ENCODE measurements around the gene CPEB4. TPM values are rescaled to one million over a fixed set of nuclear protein-coding genes. Genes with fewer than 3 reads are reported as not detected.

The CPEB4 gene
- total RNA-seq, 1 donor, result 38.4 TPM

DNA sequence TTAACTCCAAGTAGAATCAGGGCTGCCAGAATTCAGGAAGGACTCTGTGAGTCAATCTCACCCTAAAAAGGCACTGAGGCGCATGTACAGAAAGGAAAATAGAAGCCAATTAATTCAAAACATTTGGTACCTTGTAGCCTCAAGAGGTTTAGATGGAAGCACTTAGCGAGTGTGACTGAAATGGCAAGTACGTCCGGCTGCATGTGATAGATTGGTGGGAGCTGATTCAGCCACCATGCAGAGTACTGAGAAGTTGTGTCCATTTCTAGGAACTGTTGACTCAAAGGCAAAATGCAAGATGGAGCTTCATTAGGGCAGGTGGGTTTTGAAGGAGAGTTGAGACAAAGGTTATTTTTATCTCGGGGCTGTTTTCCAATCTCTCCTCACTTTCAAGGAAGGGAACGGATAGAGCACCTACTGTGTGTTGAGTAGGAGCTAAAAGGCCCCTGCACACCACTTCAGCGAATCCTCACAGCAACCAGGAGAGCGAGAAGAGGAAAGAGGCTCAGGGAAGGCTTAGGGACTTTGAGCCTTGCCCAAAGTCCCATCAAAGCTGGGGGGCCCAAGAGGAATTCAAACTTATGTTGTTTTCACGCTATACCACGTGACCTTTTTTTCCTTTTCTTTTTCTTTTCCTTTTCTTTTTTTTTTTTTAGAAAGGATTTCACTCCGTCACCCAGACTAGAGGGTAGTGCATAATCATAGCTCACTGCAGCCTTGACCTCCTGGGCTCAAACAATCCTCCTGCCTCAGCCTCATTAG lies 34.6 kb upstream of the CPEB4 start:
- no peak for DNase-seq (ENCODE audit: low read depth)
- TF ChIP-seq CTCF (IDR thresholded peaks at IDR 0.05; ENCODE audit: insufficient read depth, low read depth, low read length), result no peak
- H3K4me3 ChIP-seq (ENCODE audit: low read depth, low read length), result no peak overlapping the region

DNA sequence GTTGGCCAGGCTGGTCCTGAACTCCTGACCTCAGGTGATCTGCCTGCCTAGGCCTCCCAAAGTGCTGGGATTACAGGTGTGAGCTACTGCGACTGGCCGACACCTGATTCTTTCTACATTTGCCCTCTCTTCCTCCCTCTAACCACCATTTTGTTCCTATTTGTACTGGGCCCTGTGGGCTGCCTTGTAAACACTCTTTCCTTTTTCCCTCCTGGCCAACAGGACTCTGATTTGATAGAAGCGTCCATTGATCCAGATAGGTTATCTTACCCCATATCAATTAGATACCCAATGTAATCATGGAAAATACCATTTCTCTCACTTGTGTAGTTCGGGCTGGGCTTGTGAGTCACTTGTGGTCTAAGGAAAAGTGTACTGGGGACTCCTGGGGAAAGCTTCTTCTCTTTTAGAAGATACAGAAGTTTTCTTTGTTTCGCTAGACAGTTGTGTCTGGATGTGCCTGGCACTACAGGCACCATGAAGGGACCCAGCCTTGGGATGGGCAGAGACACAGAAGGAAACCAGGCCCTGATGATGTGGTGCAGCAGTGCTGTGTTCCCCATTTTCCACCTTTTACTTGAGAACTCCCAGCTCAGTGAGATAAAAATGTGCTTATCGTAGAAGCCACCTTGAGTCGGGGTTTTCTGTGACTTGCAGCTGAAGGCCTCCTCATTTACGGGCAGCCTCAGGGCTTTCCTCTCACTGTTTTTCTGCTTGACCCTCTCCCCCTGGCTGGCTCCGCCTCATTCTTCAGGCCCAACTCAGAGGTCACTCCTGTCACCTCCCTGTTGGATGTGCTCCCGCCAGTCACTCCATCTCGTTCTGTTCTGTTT lies 32.8 kb upstream of the CPEB4 start:
- no peak for DNase-seq (ENCODE audit: low read depth)
- no peak for TF ChIP-seq CTCF (IDR thresholded peaks at IDR 0.05; ENCODE audit: insufficient read depth, low read depth, low read length)
- H3K4me3 ChIP-seq (ENCODE audit: low read depth, low read length), result no peak overlapping the region

GRCh38 chr5:173855995-173856656 lies 32.0 kb upstream of the CPEB4 start:
- H3K4me3 ChIP-seq (ENCODE audit: low read depth, low read length), result no peak overlapping the region
- no peak for TF ChIP-seq CTCF (IDR thresholded peaks at IDR 0.05; ENCODE audit: insufficient read depth, low read depth, low read length)
- no peak for DNase-seq (ENCODE audit: low read depth)

DNA sequence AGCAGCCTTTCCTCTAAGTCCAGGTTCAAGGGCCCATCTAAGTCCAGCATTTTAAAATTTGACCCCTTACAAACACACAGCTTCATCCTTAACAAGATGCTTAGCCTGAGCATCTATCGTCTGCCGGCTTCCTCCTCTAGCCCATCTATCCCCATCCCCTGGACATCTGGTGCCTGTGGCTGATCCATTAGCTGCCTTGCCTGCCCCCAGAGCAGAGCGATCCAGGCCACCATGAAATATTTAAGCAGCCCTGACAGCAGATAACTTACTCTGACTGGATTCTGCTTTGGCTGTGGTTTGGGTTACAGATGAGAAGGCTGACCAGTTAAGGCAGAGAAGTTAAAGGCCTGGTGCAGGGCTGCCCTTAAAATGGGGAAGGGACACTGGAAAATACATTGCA lies 30.9 kb upstream of the CPEB4 start:
- no peak for DNase-seq (ENCODE audit: low read depth)
- TF ChIP-seq CTCF (IDR thresholded peaks at IDR 0.05; ENCODE audit: insufficient read depth, low read depth, low read length), result no peak
- no peak overlapping the region for H3K4me3 ChIP-seq (ENCODE audit: low read depth, low read length)

- peak; percentile 11 for DNase-seq (ENCODE audit: low read depth)
- H3K4me3 ChIP-seq (ENCODE audit: low read depth, low read length), result no peak overlapping the region
- no peak for TF ChIP-seq CTCF (IDR thresholded peaks at IDR 0.05; ENCODE audit: insufficient read depth, low read depth, low read length)
Measured at GRCh38 chr5:173858021-173858669, 30.0 kb upstream of the CPEB4 start.

DNA sequence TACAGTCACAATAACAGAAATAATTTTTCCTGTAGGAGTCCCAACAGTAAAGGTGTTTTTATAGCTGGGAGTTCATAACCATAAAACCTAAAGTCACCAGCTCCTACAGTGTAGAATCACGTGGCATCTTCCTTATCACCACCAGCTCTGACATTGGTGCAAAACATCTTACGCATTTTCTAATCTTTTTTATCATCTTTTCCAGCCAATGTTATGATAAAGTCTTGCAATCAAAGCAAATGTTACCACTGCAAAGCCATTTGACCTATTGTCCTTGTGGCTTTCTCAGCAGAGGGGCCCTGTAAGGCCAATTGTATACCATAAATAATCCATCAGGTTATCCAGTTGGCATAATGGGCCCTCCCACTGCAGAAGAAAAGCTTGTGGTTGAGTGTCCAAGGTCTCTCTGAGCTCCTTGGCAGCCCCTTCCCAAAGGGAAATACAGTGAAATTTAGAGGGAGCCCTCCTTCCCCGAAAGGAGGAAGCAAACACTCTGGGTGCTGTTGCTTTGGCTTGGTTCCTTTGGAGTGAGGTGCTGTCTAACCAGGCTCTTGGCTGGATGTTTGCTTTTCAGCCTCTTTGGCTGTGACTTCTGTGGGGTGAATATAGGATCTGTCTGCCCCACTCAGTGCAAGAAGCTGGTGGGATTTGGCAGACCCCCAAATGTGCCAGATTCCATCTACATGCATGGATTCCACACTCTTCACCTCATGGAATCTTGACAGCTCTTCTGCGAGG lies 29.3 kb upstream of the CPEB4 start:
- DNase-seq (ENCODE audit: low read depth), result peak; percentile 87
- no peak overlapping the region for H3K4me3 ChIP-seq (ENCODE audit: low read depth, low read length)
- TF ChIP-seq CTCF (IDR thresholded peaks at IDR 0.05; ENCODE audit: insufficient read depth, low read depth, low read length), result no peak

All from fibroblast of villous mesenchyme (primary cell).